Astrocyte (in vitro differentiated cells and primary cell): ENCODE measurements around the gene TRPC4. TPM values are rescaled to one million over a fixed set of nuclear protein-coding genes. Genes with fewer than 3 reads are reported as not detected.
A peak's percentile ranks its signal among the peaks of the same experiment; 100 is the strongest.
"Not testable (repeated sequence)": the region's sequence is repeated elsewhere in the genome, so short reads cannot be mapped to it uniquely, and the experiment has no call there.

Source experiments
- DNase-seq: peaks from one replicate; pipeline ENCODE4 v3.0.0-alpha.2; 2010; ENCODE audit warnings: low read depth
- FAIRE-seq: peaks from 2 replicates; lab custom pipeline; 2011; peaks lifted over from hg19 to GRCh38; lab: Jason Lieb, UNC
- H2AFZ ChIP-seq: 2 replicates; pipeline ENCODE4 v1.6.0; 2012; ENCODE audit warnings: low read depth, low read length, inconsistent platforms
- H3K27ac ChIP-seq: 2 replicates; pipeline ENCODE4 v1.5.1; 2011; ENCODE audit warnings: low read depth, low read length, inconsistent platforms
- H3K27me3 ChIP-seq: 2 replicates; pipeline ENCODE4 v1.6.0; 2011; ENCODE audit warnings: low read length, inconsistent platforms; ENCODE audit not compliant: insufficient read depth
- H3K36me3 ChIP-seq: 2 replicates; pipeline ENCODE4 v1.5.1; 2011; ENCODE audit warnings: low read length, inconsistent platforms; ENCODE audit not compliant: insufficient read depth
- H3K4me1 ChIP-seq: 2 replicates; pipeline ENCODE4 v1.5.1; 2011; ENCODE audit warnings: low read length, inconsistent platforms; ENCODE audit not compliant: insufficient read depth
- H3K4me2 ChIP-seq: 2 replicates; pipeline ENCODE4 v1.6.0; 2012; ENCODE audit warnings: low read length, inconsistent platforms
- H3K4me3 ChIP-seq: 2 replicates; pipeline ENCODE4 v1.5.1; 2011; ENCODE audit warnings: low read depth, mild to moderate bottlenecking, low read length, inconsistent platforms; ENCODE audit not compliant: insufficient read depth
- H3K79me2 ChIP-seq: 2 replicates; pipeline ENCODE4 v1.6.0; 2012; ENCODE audit warnings: mild to moderate bottlenecking, low read length, inconsistent platforms; ENCODE audit not compliant: insufficient read depth
- H3K9ac ChIP-seq: 2 replicates; pipeline ENCODE4 v1.6.0; 2012; ENCODE audit warnings: mild to moderate bottlenecking, low read length, inconsistent platforms
- H3K9me3 ChIP-seq: 2 replicates; pipeline ENCODE4 v1.5.1; 2012; ENCODE audit warnings: low read depth, mild to moderate bottlenecking, low read length, inconsistent platforms; ENCODE audit not compliant: insufficient read depth
- H4K20me1 ChIP-seq: 2 replicates; pipeline ENCODE4 v1.6.0; 2012; ENCODE audit warnings: low read length, inconsistent platforms; ENCODE audit not compliant: insufficient read depth
- H3K27ac Mint-ChIP-seq: one replicate; pipeline ENCODE4 v1.8.0; 2021; ENCODE audit warnings: mild to moderate bottlenecking, mixed read lengths; ENCODE audit not compliant: unreplicated experiment
- H3K27me3 Mint-ChIP-seq: one replicate; pipeline ENCODE4 v1.8.0; 2021; ENCODE audit warnings: low read depth, mixed read lengths; ENCODE audit not compliant: unreplicated experiment
- H3K36me3 Mint-ChIP-seq: one replicate; pipeline ENCODE4 v1.8.0; 2021; ENCODE audit warnings: low read depth, mixed read lengths; ENCODE audit not compliant: unreplicated experiment
- H3K4me1 Mint-ChIP-seq: one replicate; pipeline ENCODE4 v1.8.0; 2021; ENCODE audit warnings: low read depth, mixed read lengths; ENCODE audit not compliant: unreplicated experiment
- H3K4me3 Mint-ChIP-seq: one replicate; pipeline ENCODE4 v1.8.0; 2021; ENCODE audit warnings: mild to moderate bottlenecking, moderate library complexity, mixed read lengths; ENCODE audit not compliant: unreplicated experiment
- H3K9me3 Mint-ChIP-seq: one replicate; pipeline ENCODE4 v1.8.0; 2021; ENCODE audit warnings: mild to moderate bottlenecking, mixed read lengths; ENCODE audit not compliant: unreplicated experiment
- EZH2 ChIP-seq: IDR thresholded peaks from 2 replicates; pipeline ENCODE4 v1.6.1; 2012; ENCODE audit warnings: mild to moderate bottlenecking, low read length, inconsistent platforms; ENCODE audit not compliant: insufficient read depth
- total RNA-seq: library from RNA; stranded (reverse); gene quantifications from 2 replicates; pipeline ENCODE4 v1.2.1, GENCODE V29; 2021
- TF ChIP-seq, protein P1 (sequence below): IDR thresholded peaks from 2 replicates; pipeline ENCODE4 v1.5.1; 2011; ENCODE audit warnings: low read depth, mild to moderate bottlenecking, inconsistent platforms, low read length, moderate library complexity; ENCODE audit not compliant: insufficient read depth

TRPC4 gene
- total RNA-seq, 1 donor from 2014 or later: 14.4 TPM

- Mint-ChIP-seq H3K27ac (no peak overlapping the region), H3K27me3 (no peaks in the 10 kb centered on the region), H3K9me3 (no peaks in the 10 kb centered on the region), H3K4me3 (peak overlapping the region; percentile 67), H3K36me3 (no peaks in the 10 kb centered on the region), H3K4me1 (peaks cover 6% of the 10 kb centered on the region)
- no peaks in the 10 kb centered on the region for H3K36me3 ChIP-seq
- H3K4me1 ChIP-seq: no peaks in the 10 kb centered on the region
- H3K4me2 ChIP-seq: peak overlapping the region; percentile 77
- no peaks in the 10 kb centered on the region for H4K20me1 ChIP-seq
- H3K27ac ChIP-seq: no peak overlapping the region
- peaks cover 27% of the 10 kb centered on the region for H3K79me2 ChIP-seq
- peak overlapping the region; percentile 74 for H3K9ac ChIP-seq
- H3K9me3 ChIP-seq: no peaks in the 10 kb centered on the region
- no peaks in the 10 kb centered on the region for H3K27me3 ChIP-seq
- DNase-seq (no peak), FAIRE-seq (no peak)
- H2AFZ ChIP-seq: no peak overlapping the region
- no peak for TF ChIP-seq EZH2
- TF ChIP-seq, protein P1, sequence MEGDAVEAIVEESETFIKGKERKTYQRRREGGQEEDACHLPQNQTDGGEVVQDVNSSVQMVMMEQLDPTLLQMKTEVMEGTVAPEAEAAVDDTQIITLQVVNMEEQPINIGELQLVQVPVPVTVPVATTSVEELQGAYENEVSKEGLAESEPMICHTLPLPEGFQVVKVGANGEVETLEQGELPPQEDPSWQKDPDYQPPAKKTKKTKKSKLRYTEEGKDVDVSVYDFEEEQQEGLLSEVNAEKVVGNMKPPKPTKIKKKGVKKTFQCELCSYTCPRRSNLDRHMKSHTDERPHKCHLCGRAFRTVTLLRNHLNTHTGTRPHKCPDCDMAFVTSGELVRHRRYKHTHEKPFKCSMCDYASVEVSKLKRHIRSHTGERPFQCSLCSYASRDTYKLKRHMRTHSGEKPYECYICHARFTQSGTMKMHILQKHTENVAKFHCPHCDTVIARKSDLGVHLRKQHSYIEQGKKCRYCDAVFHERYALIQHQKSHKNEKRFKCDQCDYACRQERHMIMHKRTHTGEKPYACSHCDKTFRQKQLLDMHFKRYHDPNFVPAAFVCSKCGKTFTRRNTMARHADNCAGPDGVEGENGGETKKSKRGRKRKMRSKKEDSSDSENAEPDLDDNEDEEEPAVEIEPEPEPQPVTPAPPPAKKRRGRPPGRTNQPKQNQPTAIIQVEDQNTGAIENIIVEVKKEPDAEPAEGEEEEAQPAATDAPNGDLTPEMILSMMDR: no peak
- peak overlapping the region; percentile 58 for H3K4me3 ChIP-seq
Measured at GRCh38 chr13:37596805-37597204, 272.8 kb downstream of the TRPC4 start.

DNA sequence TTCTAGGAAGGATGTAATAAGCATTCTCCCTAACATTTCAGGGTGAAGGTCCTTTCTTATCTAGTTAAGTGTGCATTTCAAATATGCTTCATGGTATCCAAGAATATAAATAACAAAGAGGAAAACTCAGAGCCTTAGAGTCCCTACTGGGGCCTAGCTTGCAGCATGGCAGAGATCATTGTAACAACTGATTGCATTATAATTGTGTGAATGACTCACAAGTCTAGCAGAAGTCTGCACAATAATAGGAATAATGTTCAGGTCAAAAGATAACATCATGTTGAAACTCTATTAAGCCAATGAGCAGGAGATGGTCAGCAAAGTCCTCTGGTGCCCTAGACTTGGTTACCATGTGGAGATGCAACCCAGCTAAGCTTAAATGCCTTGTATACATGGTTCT is 274.4 kb downstream of the TRPC4 start:
- Histone ChIP-seq H2AFZ (no peak overlapping the region), H3K9ac (no peak overlapping the region), H3K27me3 (no peaks in the 10 kb centered on the region), H3K36me3 (peaks cover 2% of the 10 kb centered on the region), H3K4me2 (peak overlapping the region; percentile 77), H4K20me1 (no peaks in the 10 kb centered on the region), H3K4me3 (no peak overlapping the region), H3K27ac (no peak overlapping the region), H3K79me2 (peaks cover 27% of the 10 kb centered on the region), H3K9me3 (no peaks in the 10 kb centered on the region), H3K4me1 (no peaks in the 10 kb centered on the region)
- peak; percentile 68 for DNase-seq
- no peak for FAIRE-seq
- H3K4me3 Mint-ChIP-seq: no peak overlapping the region
- peaks cover 6% of the 10 kb centered on the region for H3K4me1 Mint-ChIP-seq
- H3K27me3 Mint-ChIP-seq: no peaks in the 10 kb centered on the region
- H3K9me3 Mint-ChIP-seq: no peaks in the 10 kb centered on the region
- no peak overlapping the region for H3K27ac Mint-ChIP-seq
- H3K36me3 Mint-ChIP-seq: no peaks in the 10 kb centered on the region
- TF ChIP-seq EZH2: no peak
- TF ChIP-seq, protein P1: no peak

GRCh38 chr13:37594550-37594949 is 275.0 kb downstream of the TRPC4 start:
- Histone ChIP-seq H3K9me3 (no peaks in the 10 kb centered on the region), H3K4me2 (peak overlapping the region; percentile 77), H3K9ac (no peak overlapping the region), H3K36me3 (peaks cover 2% of the 10 kb centered on the region), H4K20me1 (no peaks in the 10 kb centered on the region), H3K27ac (no peak overlapping the region), H3K79me2 (peaks cover 27% of the 10 kb centered on the region), H3K27me3 (no peaks in the 10 kb centered on the region), H3K4me3 (no peak overlapping the region), H3K4me1 (no peaks in the 10 kb centered on the region), H2AFZ (no peak overlapping the region)
- Mint-ChIP-seq H3K27me3 (no peaks in the 10 kb centered on the region), H3K9me3 (no peaks in the 10 kb centered on the region), H3K27ac (no peak overlapping the region), H3K4me3 (no peak overlapping the region), H3K36me3 (no peaks in the 10 kb centered on the region), H3K4me1 (peaks cover 6% of the 10 kb centered on the region)
- DNase-seq: no peak
- TF ChIP-seq, protein P1: no peak
- TF ChIP-seq EZH2: no peak
- no peak for FAIRE-seq

- H2AFZ ChIP-seq, H3K9ac ChIP-seq, H3K4me2 ChIP-seq, H4K20me1 ChIP-seq, H3K4me3 Mint-ChIP-seq, H3K4me1 Mint-ChIP-seq, H3K27me3 Mint-ChIP-seq, H3K4me1 ChIP-seq, H3K9me3 ChIP-seq, H3K9me3 Mint-ChIP-seq, H3K27ac ChIP-seq, H3K27ac Mint-ChIP-seq, H3K4me3 ChIP-seq, H3K36me3 Mint-ChIP-seq, FAIRE-seq, H3K27me3 ChIP-seq, H3K79me2 ChIP-seq: not testable (repeated sequence)
- H3K36me3 ChIP-seq: peaks cover 11% of the 10 kb centered on the region
- DNase-seq: peak; percentile 34
Measured at GRCh38 chr13:37589381-37589780, 280.2 kb downstream of the TRPC4 start.
